Measurements from ENCODE around the gene NBAS.
"Not testable (repeated sequence)": the region's sequence is repeated elsewhere in the genome, so short reads cannot be mapped to it uniquely, and the experiment has no call there.

Gene NBAS

DNA sequence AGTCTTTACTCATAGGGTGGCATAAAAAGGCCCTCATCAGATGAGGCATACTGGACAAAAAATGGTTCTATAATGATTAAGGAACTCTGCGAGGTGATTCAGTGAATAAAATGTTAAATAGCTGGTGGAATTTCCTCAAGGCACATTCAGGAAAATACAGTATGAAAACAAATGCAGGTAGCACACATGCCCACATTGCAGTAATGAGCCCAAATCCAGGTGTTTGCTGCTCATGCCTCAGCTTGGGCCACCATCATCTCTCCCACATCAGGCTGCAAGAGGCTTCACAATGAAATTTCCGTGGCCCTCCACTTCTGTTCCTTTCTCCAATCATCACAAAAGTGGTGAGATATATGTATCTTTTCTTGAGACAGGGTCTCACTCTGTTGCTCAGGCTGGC is 298.3 kb downstream of the NBAS start:
- CTCF ChIA-PET = no interaction called here
- no CpG with 5 or more reads among the region's 2 CpGs for WGBS (ENCODE audit: insufficient coverage)

DNA sequence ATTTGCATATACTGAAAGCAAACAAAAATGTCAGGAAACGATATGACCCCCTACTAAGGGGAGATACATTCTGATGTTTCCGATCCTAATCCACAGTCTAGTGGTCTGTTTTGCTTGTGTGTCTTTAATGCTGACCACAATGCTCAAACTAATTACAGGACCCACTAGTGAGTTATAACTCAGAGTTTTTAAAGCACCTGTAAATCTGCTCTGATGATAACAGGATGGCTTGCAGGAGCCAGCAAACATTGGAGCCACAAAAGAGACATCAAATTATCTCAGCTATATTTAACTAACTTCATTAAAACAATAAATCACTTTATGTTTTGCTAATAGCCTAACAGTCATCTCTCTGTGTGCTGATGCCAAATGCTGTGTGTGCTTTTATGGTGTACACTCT is 300.3 kb downstream of the NBAS start:
- ChIA-PET CTCF (no interaction called here), POLR2A (no interaction called here)
- WGBS (ENCODE audit: insufficient coverage) = 100% methylated on average over 2 of the region's 2 CpGs
- Histone ChIP-seq H3K27me3 (replicated peaks in 2 of 5; ENCODE audit: control insufficient read depth in 4 of 5, insufficient read depth in 5 of 5, low read length in 4 of 5) (no peaks in the 10 kb centered on the region), H3K27ac (ENCODE audit: insufficient read depth in 1 of 2, low read depth in 1 of 2, low read length in 2 of 2, poor library complexity in 1 of 2, severe bottlenecking in 2 of 2) (no peak overlapping the region), H3K4me3 (ENCODE audit: control insufficient read depth in 1 of 7, extremely low read depth in 1 of 7, insufficient read depth in 4 of 7, low read depth in 2 of 7, low read length in 6 of 7) (no peak overlapping the region), H3K4me1 (ENCODE audit: control extremely low read depth in 1 of 4, control insufficient read depth in 4 of 4, insufficient read depth in 4 of 4, low read length in 3 of 4) (no peaks in the 10 kb centered on the region), H3K36me3 (ENCODE audit: control insufficient read depth in 4 of 4, insufficient read depth in 4 of 4, low read length in 3 of 4) (peaks cover 4 to 22% (median 8%) of the 10 kb centered on the region in 4 experiments), H3K9me3 (ENCODE audit: control extremely low read depth in 1 of 5, control insufficient read depth in 4 of 5, insufficient read depth in 2 of 5, low read depth in 1 of 5, low read length in 4 of 5) (peaks cover 0 to 10% (median 6%) of the 10 kb centered on the region in 5 experiments)
- DNase-seq = no peak

More for the DNA sequence above, 298.3 kb downstream of the NBAS start:
- H3K4me3 ChIP-seq (ENCODE audit: control insufficient read depth in 1 of 7, extremely low read depth in 1 of 7, insufficient read depth in 4 of 7, low read depth in 2 of 7, low read length in 6 of 7) = no peak overlapping the region
- H3K27ac ChIP-seq (ENCODE audit: insufficient read depth in 1 of 2, low read depth in 1 of 2, low read length in 2 of 2, poor library complexity in 1 of 2, severe bottlenecking in 2 of 2) = no peak overlapping the region
- H3K9me3 ChIP-seq (ENCODE audit: control extremely low read depth in 1 of 5, control insufficient read depth in 4 of 5, insufficient read depth in 2 of 5, low read depth in 1 of 5, low read length in 4 of 5) = peaks cover 0 to 10% (median 6%) of the 10 kb centered on the region in 5 experiments
- POLR2A ChIA-PET = no interaction called here
- no peaks in the 10 kb centered on the region for H3K27me3 ChIP-seq (replicated peaks in 2 of 5; ENCODE audit: control insufficient read depth in 4 of 5, insufficient read depth in 5 of 5, low read length in 4 of 5)
- no peak for DNase-seq
- H3K36me3 ChIP-seq (ENCODE audit: control insufficient read depth in 4 of 4, insufficient read depth in 4 of 4, low read length in 3 of 4) = peaks cover 4 to 22% (median 8%) of the 10 kb centered on the region in 4 experiments
- H3K4me1 ChIP-seq (ENCODE audit: control extremely low read depth in 1 of 4, control insufficient read depth in 4 of 4, insufficient read depth in 4 of 4, low read length in 3 of 4) = no peaks in the 10 kb centered on the region

DNA sequence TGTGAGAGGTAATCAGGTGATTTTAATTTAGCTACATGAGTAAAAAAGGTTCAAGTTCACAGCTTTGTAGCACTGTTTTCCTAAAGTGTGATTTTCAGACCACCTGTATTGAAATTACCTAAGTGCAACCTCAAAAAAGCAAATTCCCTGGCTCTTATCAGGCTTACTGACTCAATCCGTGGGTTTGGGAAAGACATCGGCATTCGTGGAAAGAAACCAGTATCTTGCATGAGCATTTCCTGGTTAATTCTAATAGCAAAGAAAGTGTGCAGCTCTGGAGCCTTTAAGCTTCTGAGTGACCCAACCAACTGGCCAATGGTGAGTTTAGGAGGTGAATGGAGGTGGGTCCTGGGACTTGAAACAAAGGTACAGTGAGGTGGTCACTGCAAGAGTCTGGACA is 300.9 kb downstream of the NBAS start:
- no peak for DNase-seq
- Histone ChIP-seq H3K27me3 (replicated peaks in 2 of 5; ENCODE audit: control insufficient read depth in 4 of 5, insufficient read depth in 5 of 5, low read length in 4 of 5) (no peaks in the 10 kb centered on the region), H3K36me3 (ENCODE audit: control insufficient read depth in 4 of 4, insufficient read depth in 4 of 4, low read length in 3 of 4) (peaks cover 3 to 22% (median 6%) of the 10 kb centered on the region in 4 experiments), H3K4me1 (ENCODE audit: control extremely low read depth in 1 of 4, control insufficient read depth in 4 of 4, insufficient read depth in 4 of 4, low read length in 3 of 4) (no peaks in the 10 kb centered on the region), H3K9me3 (ENCODE audit: control extremely low read depth in 1 of 5, control insufficient read depth in 4 of 5, insufficient read depth in 2 of 5, low read depth in 1 of 5, low read length in 4 of 5) (peaks cover 0 to 10% (median 6%) of the 10 kb centered on the region in 5 experiments), H3K27ac (ENCODE audit: insufficient read depth in 1 of 2, low read depth in 1 of 2, low read length in 2 of 2, poor library complexity in 1 of 2, severe bottlenecking in 2 of 2) (no peak overlapping the region), H3K4me3 (ENCODE audit: control insufficient read depth in 1 of 7, extremely low read depth in 1 of 7, insufficient read depth in 4 of 7, low read depth in 2 of 7, low read length in 6 of 7) (no peak overlapping the region)
- 100% methylated on average over 3 of the region's 3 CpGs for WGBS (ENCODE audit: insufficient coverage)
- POLR2A ChIA-PET = no interaction called here
- CTCF ChIA-PET = no interaction called here

DNA sequence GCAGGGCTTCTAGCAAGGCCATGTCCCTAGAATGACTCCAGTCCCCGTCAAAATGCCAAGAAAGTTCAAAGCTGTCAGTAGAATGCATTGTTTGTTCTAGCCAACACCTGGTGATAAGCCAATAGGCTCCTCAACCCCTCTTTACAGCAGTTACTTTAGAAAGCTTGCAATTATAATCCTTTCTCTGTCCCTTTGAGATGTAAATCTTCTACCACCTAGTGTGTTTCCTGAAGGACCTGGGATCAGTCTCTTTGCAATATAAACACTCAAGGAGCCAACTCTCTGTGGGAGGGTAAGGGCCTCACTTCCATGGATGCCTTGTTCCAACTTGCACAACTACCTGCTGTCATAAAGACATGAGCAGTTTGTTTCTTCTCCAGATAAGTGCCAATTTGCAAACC is 301.8 kb downstream of the NBAS start:
- Histone ChIP-seq H3K27ac (ENCODE audit: insufficient read depth in 1 of 2, low read depth in 1 of 2, low read length in 2 of 2, poor library complexity in 1 of 2, severe bottlenecking in 2 of 2) (no peak overlapping the region), H3K9me3 (ENCODE audit: control extremely low read depth in 1 of 5, control insufficient read depth in 4 of 5, insufficient read depth in 2 of 5, low read depth in 1 of 5, low read length in 4 of 5) (peaks cover 0 to 10% (median 6%) of the 10 kb centered on the region in 5 experiments), H3K4me3 (ENCODE audit: control insufficient read depth in 1 of 7, extremely low read depth in 1 of 7, insufficient read depth in 4 of 7, low read depth in 2 of 7, low read length in 6 of 7) (no peak overlapping the region), H3K27me3 (replicated peaks in 2 of 5; ENCODE audit: control insufficient read depth in 4 of 5, insufficient read depth in 5 of 5, low read length in 4 of 5) (no peaks in the 10 kb centered on the region), H3K4me1 (ENCODE audit: control extremely low read depth in 1 of 4, control insufficient read depth in 4 of 4, insufficient read depth in 4 of 4, low read length in 3 of 4) (no peaks in the 10 kb centered on the region), H3K36me3 (ENCODE audit: control insufficient read depth in 4 of 4, insufficient read depth in 4 of 4, low read length in 3 of 4) (peaks cover under 1 to 22% (median 3%) of the 10 kb centered on the region in 4 experiments)
- ChIA-PET CTCF (no interaction called here), POLR2A (no interaction called here)
- 100% methylated on average over 1 of the region's 1 CpG for WGBS (ENCODE audit: insufficient coverage)
- no peak for DNase-seq

DNA sequence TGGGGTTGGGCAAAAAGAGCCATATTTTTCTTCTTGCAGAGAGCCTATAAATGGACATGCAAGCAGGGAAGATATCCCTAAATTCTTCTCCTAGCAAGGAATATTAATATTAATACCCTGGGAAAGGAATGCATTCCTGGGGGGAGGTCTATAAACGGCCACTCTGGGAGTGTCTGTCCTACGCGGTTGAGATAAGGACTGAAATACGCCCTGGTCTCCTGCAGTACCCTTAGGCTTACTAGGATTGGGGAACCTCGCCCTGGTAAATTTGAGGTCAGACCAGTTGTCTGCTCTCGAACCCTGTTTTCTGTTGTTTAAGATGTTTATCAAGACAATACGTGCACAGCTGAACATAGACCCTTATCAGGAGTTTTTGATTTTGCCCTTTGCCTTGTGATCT is 302.7 kb downstream of the NBAS start:
- H3K27ac ChIP-seq (ENCODE audit: insufficient read depth in 1 of 2, low read depth in 1 of 2, low read length in 2 of 2, poor library complexity in 1 of 2, severe bottlenecking in 2 of 2); POLR2A ChIA-PET; H3K9me3 ChIP-seq (ENCODE audit: control extremely low read depth in 1 of 5, control insufficient read depth in 4 of 5, insufficient read depth in 2 of 5, low read depth in 1 of 5, low read length in 4 of 5); H3K27me3 ChIP-seq (replicated peaks in 2 of 5; ENCODE audit: control insufficient read depth in 4 of 5, insufficient read depth in 5 of 5, low read length in 4 of 5); CTCF ChIA-PET; H3K4me3 ChIP-seq (ENCODE audit: control insufficient read depth in 1 of 7, extremely low read depth in 1 of 7, insufficient read depth in 4 of 7, low read depth in 2 of 7, low read length in 6 of 7); H3K4me1 ChIP-seq (ENCODE audit: control extremely low read depth in 1 of 4, control insufficient read depth in 4 of 4, insufficient read depth in 4 of 4, low read length in 3 of 4): not testable (repeated sequence)
- H3K36me3 ChIP-seq (ENCODE audit: control insufficient read depth in 4 of 4, insufficient read depth in 4 of 4, low read length in 3 of 4) = peaks cover 0 to 22% (median 2%) of the 10 kb centered on the region in 4 experiments
- WGBS (ENCODE audit: insufficient coverage) = 100% methylated on average over 4 of the region's 7 CpGs
- peak in 1 of 3 donors; percentile 3 for DNase-seq

DNA sequence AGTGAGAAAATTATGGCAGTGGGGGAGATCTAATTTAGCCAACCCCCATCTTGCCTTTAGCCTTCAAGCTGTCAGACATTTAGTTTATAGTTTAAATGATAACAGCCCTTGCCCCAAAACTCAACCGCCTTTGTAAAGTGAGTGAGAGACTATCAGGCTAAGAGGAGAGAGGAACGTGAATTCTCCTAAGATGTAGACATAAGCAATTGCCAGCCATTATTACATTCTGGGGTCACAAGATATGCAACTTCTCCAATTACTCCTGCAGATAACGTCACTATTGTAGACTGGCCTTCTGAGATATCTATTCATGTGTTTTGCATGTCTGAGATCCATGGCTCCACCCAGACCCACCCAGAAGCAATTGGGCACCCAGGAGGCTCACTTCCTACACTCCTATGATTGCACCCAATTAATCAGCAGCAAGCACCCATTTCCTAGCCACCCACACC is 307.3 kb downstream of the NBAS start:
- peak; percentile 36 to 69 (median 42) for DNase-seq
- POLR2A ChIA-PET = no interaction called here

DNA sequence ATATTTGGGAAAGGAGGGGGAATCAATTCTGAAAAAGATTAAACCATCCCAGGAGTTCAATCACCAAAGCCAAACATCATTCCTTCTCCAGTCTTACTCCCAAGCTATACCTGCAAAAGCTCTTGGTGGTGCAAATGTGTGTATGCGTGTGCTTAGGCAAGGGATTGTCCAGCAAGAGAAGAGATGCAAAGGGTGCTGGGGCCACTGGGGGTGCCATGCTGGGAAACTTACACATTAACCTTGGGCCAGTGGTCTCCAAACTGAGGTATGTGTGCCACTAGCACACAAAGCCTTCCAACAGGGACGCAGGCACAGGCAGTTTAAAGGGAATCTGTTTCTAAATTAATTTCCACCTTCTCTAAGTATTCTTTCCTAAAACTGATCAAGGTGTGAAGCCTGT is 307.9 kb downstream of the NBAS start:
- DNase-seq = no peak
- H3K27ac ChIP-seq (ENCODE audit: insufficient read depth in 1 of 2, low read depth in 1 of 2, low read length in 2 of 2, poor library complexity in 1 of 2, severe bottlenecking in 2 of 2) = no peak overlapping the region
- H3K4me3 ChIP-seq (ENCODE audit: control insufficient read depth in 1 of 7, extremely low read depth in 1 of 7, insufficient read depth in 4 of 7, low read depth in 2 of 7, low read length in 6 of 7) = no peak overlapping the region
- ChIA-PET POLR2A (no interaction called here), CTCF (no interaction called here)
- H3K9me3 ChIP-seq (ENCODE audit: control extremely low read depth in 1 of 5, control insufficient read depth in 4 of 5, insufficient read depth in 2 of 5, low read depth in 1 of 5, low read length in 4 of 5) = peaks cover 0 to 3% (median 0%) of the 10 kb centered on the region in 5 experiments
- H3K4me1 ChIP-seq (ENCODE audit: control extremely low read depth in 1 of 4, control insufficient read depth in 4 of 4, insufficient read depth in 4 of 4, low read length in 3 of 4) = no peaks in the 10 kb centered on the region
- no CpG with 5 or more reads among the region's 2 CpGs for WGBS (ENCODE audit: insufficient coverage)
- H3K36me3 ChIP-seq (ENCODE audit: control insufficient read depth in 4 of 4, insufficient read depth in 4 of 4, low read length in 3 of 4) = peaks cover 0 to 8% (median 1%) of the 10 kb centered on the region in 4 experiments
- H3K27me3 ChIP-seq (replicated peaks in 2 of 5; ENCODE audit: control insufficient read depth in 4 of 5, insufficient read depth in 5 of 5, low read length in 4 of 5) = no peaks in the 10 kb centered on the region

More for the DNA sequence above, 307.3 kb downstream of the NBAS start:
- CTCF ChIA-PET = no interaction called here
- Histone ChIP-seq H3K9me3 (ENCODE audit: control extremely low read depth in 1 of 5, control insufficient read depth in 4 of 5, insufficient read depth in 2 of 5, low read depth in 1 of 5, low read length in 4 of 5) (peaks cover 0 to 6% (median 0%) of the 10 kb centered on the region in 5 experiments), H3K4me3 (ENCODE audit: control insufficient read depth in 1 of 7, extremely low read depth in 1 of 7, insufficient read depth in 4 of 7, low read depth in 2 of 7, low read length in 6 of 7) (no peak overlapping the region), H3K36me3 (ENCODE audit: control insufficient read depth in 4 of 4, insufficient read depth in 4 of 4, low read length in 3 of 4) (peaks cover 0 to 9% (median 1%) of the 10 kb centered on the region in 4 experiments), H3K4me1 (ENCODE audit: control extremely low read depth in 1 of 4, control insufficient read depth in 4 of 4, insufficient read depth in 4 of 4, low read length in 3 of 4) (no peaks in the 10 kb centered on the region), H3K27ac (ENCODE audit: insufficient read depth in 1 of 2, low read depth in 1 of 2, low read length in 2 of 2, poor library complexity in 1 of 2, severe bottlenecking in 2 of 2) (no peak overlapping the region), H3K27me3 (replicated peaks in 2 of 5; ENCODE audit: control insufficient read depth in 4 of 5, insufficient read depth in 5 of 5, low read length in 4 of 5) (no peaks in the 10 kb centered on the region)
- WGBS (ENCODE audit: insufficient coverage) = 73% methylated on average over 3 of the region's 3 CpGs

Data from common myeloid progenitor, CD34-positive (primary cell).